Body of pancreas (tissue), 4 donors: ENCODE data around the gene TPD52L1. TPM values are rescaled to one million over a fixed set of nuclear protein-coding genes. Genes with fewer than 3 reads are reported as not detected.

Experiments used
- ATAC-seq: fragments of 150-250 bp; one replicate; pipeline ENCODE4 v1.9.1; 2016
- DNase-seq, 4 donors: peaks; one replicate each; pipeline ENCODE4 v3.0.0-alpha.2; 2019
- H3K27ac ChIP-seq, 4 donors: fragments of 200-600 bp; sonication (generic); 1 replicate in 3 of 4; 2 replicates in 1 of 4; pipeline versions ENCODE4 v1.5.1 to v1.6.1; 2016 to 2019; ENCODE audit warnings: mild to moderate bottlenecking in 1 of 4, mixed read lengths in 1 of 4, moderate library complexity in 1 of 4
- H3K27me3 ChIP-seq, 2 donors: fragments of 200-600 bp; sonication (generic); one replicate each; pipeline ENCODE4 v1.6.0; 2016; ENCODE audit warnings: mild to moderate bottlenecking in 1 of 2
- H3K36me3 ChIP-seq, 2 donors: fragments of 200-600 bp; sonication (generic); replicated peaks in 1 of 2; 2 replicates each; pipeline ENCODE4 v1.5.1; 2016; ENCODE audit warnings: low read depth in 2 of 2; ENCODE audit not compliant: insufficient read depth in 1 of 2
- H3K4me1 ChIP-seq: fragments of 200-600 bp; sonication (generic); one replicate; pipeline ENCODE4 v1.6.0; 2016
- H3K4me3 ChIP-seq, 2 donors: fragments of 200-600 bp; sonication (generic); 1 replicate in 1 of 2; 2 replicates in 1 of 2; pipeline ENCODE4 v1.5.1; 2016 to 2019
- H3K9me3 ChIP-seq, 3 donors: fragments of 200-600 bp; sonication (generic); 1 replicate in 2 of 3; 2 replicates in 1 of 3; pipeline ENCODE4 v1.5.1; 2016
- CTCF ChIP-seq, 7 experiments: fragments of 450-650 bp in 4 of 7; fragments of 200-600 bp in 3 of 7; sonication (generic) in 3 of 7; IDR thresholded peaks; one replicate each; pipeline ENCODE4 v1.5.1; 2016 to 2019; ENCODE audit warnings: antibody characterized with exemption in 7 of 7
- POLR2A ChIP-seq, 3 donors: fragments of 450-650 bp; IDR thresholded peaks; one replicate each; pipeline ENCODE4 v1.6.1; 2016; ENCODE audit warnings: antibody characterized with exemption in 3 of 3, mild to moderate bottlenecking in 2 of 3
- WGBS, 2 donors: methylation state at CpG; one replicate each; pipeline ENCODE4 v1.1.5; 2017; 5-methylcytosine and 5-hydroxymethylcytosine counted together
- intact Hi-C: fragments of 100-400 bp; cut with DNase I; formaldehyde crosslinking; loops from one replicate; pipeline ENCODE4 v1.15.1; 2023
- total RNA-seq, 2 donors: library from RNA; depleted of rRNA; stranded (reverse); fragments of >200 nt; gene quantifications; one replicate each; pipeline ENCODE4 v1.1.0, GENCODE V29; 2016

The TPD52L1 gene
- total RNA-seq, 2 donors from 2014 or later, result 33.3 to 101 TPM

- TF ChIP-seq CTCF (IDR thresholded peaks at IDR 0.05), result no peak
- H3K4me3 ChIP-seq, result no peak overlapping the region
Observed at GRCh38 chr6:125228981-125229479, 75.5 kb downstream of the TPD52L1 start.

GRCh38 chr6:125230674-125231073 is 77.1 kb downstream of the TPD52L1 start:
- Histone ChIP-seq H3K4me3 (no peak overlapping the region), H3K27ac (no peak overlapping the region), H3K4me1 (peaks cover 7% of the 10 kb centered on the region), H3K9me3 (no peaks in the 10 kb centered on the region), H3K27me3 (no peaks in the 10 kb centered on the region), H3K36me3 (no peaks in the 10 kb centered on the region)
- TF ChIP-seq CTCF (IDR thresholded peaks at IDR 0.05) (no peak), POLR2A (IDR thresholded peaks at IDR 0.05) (no peak)
- intact Hi-C loops, result no loop called here
- 88 to 94% methylated on average over 3 of the region's 3 CpGs for WGBS, 2 donors
- DNase-seq (no peak), ATAC-seq (no peak)

More at GRCh38 chr6:125228981-125229479, 75.5 kb downstream of the TPD52L1 start:
- DNase-seq (no peak), ATAC-seq (no peak)
- no peak overlapping the region for H3K27ac ChIP-seq
- no peaks in the 10 kb centered on the region for H3K36me3 ChIP-seq
- WGBS, 2 donors, result 83 to 85% methylated on average over 6 of the region's 6 CpGs
- H3K4me1 ChIP-seq, result peaks cover 9% of the 10 kb centered on the region
- intact Hi-C loops, result no loop called here
- H3K9me3 ChIP-seq, result no peaks in the 10 kb centered on the region
- no peaks in the 10 kb centered on the region for H3K27me3 ChIP-seq

GRCh38 chr6:125231133-125231532 is 77.6 kb downstream of the TPD52L1 start:
- DNase-seq (no peak), ATAC-seq (no peak)
- no peaks in the 10 kb centered on the region for H3K9me3 ChIP-seq
- intact Hi-C loops, result no loop called here
- H3K4me1 ChIP-seq, result peaks cover 7% of the 10 kb centered on the region
- 95% methylated on average over 1 of the region's 1 CpG; no CpG with 5 or more reads in 1 of the 2 donors for WGBS, 2 donors
- no peaks in the 10 kb centered on the region for H3K36me3 ChIP-seq
- H3K4me3 ChIP-seq, result no peak overlapping the region
- TF ChIP-seq CTCF (IDR thresholded peaks at IDR 0.05) (no peak), POLR2A (IDR thresholded peaks at IDR 0.05) (no peak)
- H3K27me3 ChIP-seq, result no peaks in the 10 kb centered on the region
- no peak overlapping the region for H3K27ac ChIP-seq

- no peak overlapping the region for H3K4me3 ChIP-seq
- H3K27me3 ChIP-seq, result no peaks in the 10 kb centered on the region
- TF ChIP-seq CTCF (IDR thresholded peaks at IDR 0.05), result no peak
- no peak for TF ChIP-seq POLR2A (IDR thresholded peaks at IDR 0.05)
- ATAC-seq (no peak), DNase-seq (no peak)
- H3K4me1 ChIP-seq, result peaks cover 14% of the 10 kb centered on the region
- H3K9me3 ChIP-seq, result no peaks in the 10 kb centered on the region
- intact Hi-C loops, result no loop called here
- no peak overlapping the region for H3K27ac ChIP-seq
- H3K36me3 ChIP-seq, result no peaks in the 10 kb centered on the region
- 84 to 91% methylated on average over 7 of the region's 7 CpGs for WGBS, 2 donors
Observed at GRCh38 chr6:125231574-125232343, 78.2 kb downstream of the TPD52L1 start.

- TF ChIP-seq POLR2A (IDR thresholded peaks at IDR 0.05) (no peak), CTCF (IDR thresholded peaks at IDR 0.05) (no peak)
- Histone ChIP-seq H3K9me3 (no peaks in the 10 kb centered on the region), H3K27ac (no peak overlapping the region), H3K4me3 (no peak overlapping the region), H3K36me3 (no peaks in the 10 kb centered on the region), H3K27me3 (no peaks in the 10 kb centered on the region), H3K4me1 (peaks cover 15% of the 10 kb centered on the region)
- no peak for DNase-seq
- intact Hi-C loops, result no loop called here
- ATAC-seq, result no peak
- 73 to 77% methylated on average over 1 of the region's 1 CpG for WGBS, 2 donors
Observed at GRCh38 chr6:125232466-125232865, 78.9 kb downstream of the TPD52L1 start.
